ENCODE data around the gene GAGE12E.
"Not testable (repeated sequence)": the region's sequence is repeated elsewhere in the genome, so short reads cannot be mapped to it uniquely, and the experiment has no call there.

Gene GAGE12E, protein sequence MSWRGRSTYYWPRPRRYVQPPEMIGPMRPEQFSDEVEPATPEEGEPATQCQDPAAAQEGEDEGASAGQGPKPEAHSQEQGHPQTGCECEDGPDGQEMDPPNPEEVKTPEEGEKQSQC

DNA sequence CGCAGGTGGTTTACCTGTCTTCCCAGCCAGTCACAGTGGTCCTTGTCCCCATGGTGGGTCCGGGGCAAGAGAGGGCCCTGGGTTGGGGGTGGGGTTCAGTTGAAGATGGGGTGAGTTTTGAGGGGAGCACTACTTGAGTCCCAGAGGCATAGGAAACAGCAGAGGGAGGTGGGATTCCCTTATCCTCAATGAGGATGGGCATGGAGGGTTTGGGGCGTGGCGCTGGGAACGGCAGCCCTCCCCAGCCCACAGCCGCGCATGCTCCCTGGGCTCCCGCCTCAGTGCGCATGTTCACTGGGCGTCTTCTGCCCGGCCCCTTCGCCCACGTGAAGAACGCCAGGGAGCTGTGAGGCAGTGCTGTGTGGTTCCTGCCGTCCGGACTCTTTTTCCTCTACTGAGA is at the start of gene GAGE12E:
TSS of gene GAGE12E (plus strand) at position 301 of the 400 bp plus-strand sequence. CDS start 1,155 bp downstream, outside the sequence.
- POLR2A ChIA-PET; H3K4me1 ChIP-seq (ENCODE audit: control insufficient read depth, insufficient read depth, low read length); H3K4me3 ChIP-seq (ENCODE audit: low read depth, low read length); H3K9me3 ChIP-seq (ENCODE audit: control insufficient read depth, insufficient read depth, low read depth, low read length); H3K27ac ChIP-seq (ENCODE audit: extremely low read depth, low read depth, low read length); H3K36me3 ChIP-seq (ENCODE audit: control insufficient read depth in 2 of 2, insufficient read depth in 1 of 2, low read length in 2 of 2); CTCF ChIA-PET: not testable (repeated sequence)

DNA sequence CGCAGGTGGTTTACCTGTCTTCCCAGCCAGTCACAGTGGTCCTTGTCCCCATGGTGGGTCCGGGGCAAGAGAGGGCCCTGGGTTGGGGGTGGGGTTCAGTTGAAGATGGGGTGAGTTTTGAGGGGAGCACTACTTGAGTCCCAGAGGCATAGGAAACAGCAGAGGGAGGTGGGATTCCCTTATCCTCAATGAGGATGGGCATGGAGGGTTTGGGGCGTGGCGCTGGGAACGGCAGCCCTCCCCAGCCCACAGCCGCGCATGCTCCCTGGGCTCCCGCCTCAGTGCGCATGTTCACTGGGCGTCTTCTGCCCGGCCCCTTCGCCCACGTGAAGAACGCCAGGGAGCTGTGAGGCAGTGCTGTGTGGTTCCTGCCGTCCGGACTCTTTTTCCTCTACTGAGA is 19.2 kb upstream of the GAGE12E start, which contains the start of gene GAGE12C:
TSS of gene GAGE12C (plus strand) at position 301 of the 400 bp plus-strand sequence. CDS start 1,155 bp downstream, outside the sequence.
- H3K9me3 ChIP-seq (ENCODE audit: control insufficient read depth, insufficient read depth, low read depth, low read length); CTCF ChIA-PET; POLR2A ChIA-PET; H3K36me3 ChIP-seq (ENCODE audit: control insufficient read depth in 2 of 2, insufficient read depth in 1 of 2, low read length in 2 of 2); H3K4me3 ChIP-seq (ENCODE audit: low read depth, low read length); H3K4me1 ChIP-seq (ENCODE audit: control insufficient read depth, insufficient read depth, low read length); H3K27ac ChIP-seq (ENCODE audit: extremely low read depth, low read depth, low read length): not testable (repeated sequence)

GRCh38 chrX:49541433-49541832 is 9.7 kb upstream of the GAGE12E start, which contains the start of gene GAGE12D:
Gene GAGE12D (plus strand): TSS chrX:49541733. CDS start chrX:49542888, 1,155 bp downstream.
- POLR2A ChIA-PET; CTCF ChIA-PET; H3K4me1 ChIP-seq (ENCODE audit: control insufficient read depth, insufficient read depth, low read length): not testable (repeated sequence)

GRCh38 chrX:49560542-49560941 is 9.5 kb downstream of the GAGE12E start, which contains the start of gene GAGE12F:
Gene GAGE12F (plus strand): TSS chrX:49560842. CDS start chrX:49561997, 1,155 bp downstream.
- H3K4me1 ChIP-seq (ENCODE audit: control insufficient read depth, insufficient read depth, low read length); H3K9me3 ChIP-seq (ENCODE audit: control insufficient read depth, insufficient read depth, low read depth, low read length); POLR2A ChIA-PET; H3K27ac ChIP-seq (ENCODE audit: extremely low read depth, low read depth, low read length); H3K36me3 ChIP-seq (ENCODE audit: control insufficient read depth in 2 of 2, insufficient read depth in 1 of 2, low read length in 2 of 2); H3K4me3 ChIP-seq (ENCODE audit: low read depth, low read length); CTCF ChIA-PET: not testable (repeated sequence)

More at GRCh38 chrX:49541433-49541832, 9.7 kb upstream of the GAGE12E start, which contains the start of gene GAGE12D:
- not testable (repeated sequence) for H3K4me3 ChIP-seq (ENCODE audit: low read depth, low read length); H3K9me3 ChIP-seq (ENCODE audit: control insufficient read depth, insufficient read depth, low read depth, low read length); H3K36me3 ChIP-seq (ENCODE audit: control insufficient read depth in 2 of 2, insufficient read depth in 1 of 2, low read length in 2 of 2); H3K27ac ChIP-seq (ENCODE audit: extremely low read depth, low read depth, low read length)

- H3K4me3 ChIP-seq (ENCODE audit: low read depth, low read length); H3K27ac ChIP-seq (ENCODE audit: extremely low read depth, low read depth, low read length); H3K4me1 ChIP-seq (ENCODE audit: control insufficient read depth, insufficient read depth, low read length); H3K9me3 ChIP-seq (ENCODE audit: control insufficient read depth, insufficient read depth, low read depth, low read length); CTCF ChIA-PET; H3K36me3 ChIP-seq (ENCODE audit: control insufficient read depth in 2 of 2, insufficient read depth in 1 of 2, low read length in 2 of 2); POLR2A ChIA-PET: not testable (repeated sequence)
These were observed 17.6 kb downstream of the GAGE12E start for GRCh38 chrX:49568728-49569127.

DNA sequence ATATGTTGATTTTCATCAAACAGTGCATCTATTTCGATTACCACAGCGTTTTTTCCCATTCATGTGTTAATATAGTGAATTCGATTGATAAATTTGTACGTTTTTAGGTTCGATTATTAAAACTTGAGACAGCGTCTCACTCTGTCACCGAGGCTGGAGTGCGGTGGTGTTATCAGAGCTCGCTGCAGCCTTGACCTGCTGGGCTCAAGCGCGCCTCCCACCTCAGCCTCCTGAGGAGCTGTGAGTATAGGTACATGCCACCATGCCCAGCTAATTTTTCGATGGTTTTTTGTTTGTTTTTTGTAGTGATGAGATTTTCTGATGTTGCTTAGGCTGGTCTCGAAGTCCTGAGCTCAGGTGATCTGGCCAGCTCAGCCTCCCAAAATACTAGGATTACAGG is 18.1 kb downstream of the GAGE12E start:
- CTCF ChIA-PET; H3K27ac ChIP-seq (ENCODE audit: extremely low read depth, low read depth, low read length); H3K4me1 ChIP-seq (ENCODE audit: control insufficient read depth, insufficient read depth, low read length); H3K9me3 ChIP-seq (ENCODE audit: control insufficient read depth, insufficient read depth, low read depth, low read length); H3K36me3 ChIP-seq (ENCODE audit: control insufficient read depth in 2 of 2, insufficient read depth in 1 of 2, low read length in 2 of 2); H3K4me3 ChIP-seq (ENCODE audit: low read depth, low read length); POLR2A ChIA-PET: not testable (repeated sequence)

DNA sequence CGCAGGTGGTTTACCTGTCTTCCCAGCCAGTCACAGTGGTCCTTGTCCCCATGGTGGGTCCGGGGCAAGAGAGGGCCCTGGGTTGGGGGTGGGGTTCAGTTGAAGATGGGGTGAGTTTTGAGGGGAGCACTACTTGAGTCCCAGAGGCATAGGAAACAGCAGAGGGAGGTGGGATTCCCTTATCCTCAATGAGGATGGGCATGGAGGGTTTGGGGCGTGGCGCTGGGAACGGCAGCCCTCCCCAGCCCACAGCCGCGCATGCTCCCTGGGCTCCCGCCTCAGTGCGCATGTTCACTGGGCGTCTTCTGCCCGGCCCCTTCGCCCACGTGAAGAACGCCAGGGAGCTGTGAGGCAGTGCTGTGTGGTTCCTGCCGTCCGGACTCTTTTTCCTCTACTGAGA is 19.0 kb downstream of the GAGE12E start, which contains the start of gene GAGE12G:
TSS of gene GAGE12G (plus strand) at position 301 of the 400 bp plus-strand sequence. CDS start 1,155 bp downstream, outside the sequence.
- H3K4me1 ChIP-seq (ENCODE audit: control insufficient read depth, insufficient read depth, low read length); POLR2A ChIA-PET; H3K36me3 ChIP-seq (ENCODE audit: control insufficient read depth in 2 of 2, insufficient read depth in 1 of 2, low read length in 2 of 2); H3K9me3 ChIP-seq (ENCODE audit: control insufficient read depth, insufficient read depth, low read depth, low read length); H3K27ac ChIP-seq (ENCODE audit: extremely low read depth, low read depth, low read length); H3K4me3 ChIP-seq (ENCODE audit: low read depth, low read length); CTCF ChIA-PET: not testable (repeated sequence)

DNA sequence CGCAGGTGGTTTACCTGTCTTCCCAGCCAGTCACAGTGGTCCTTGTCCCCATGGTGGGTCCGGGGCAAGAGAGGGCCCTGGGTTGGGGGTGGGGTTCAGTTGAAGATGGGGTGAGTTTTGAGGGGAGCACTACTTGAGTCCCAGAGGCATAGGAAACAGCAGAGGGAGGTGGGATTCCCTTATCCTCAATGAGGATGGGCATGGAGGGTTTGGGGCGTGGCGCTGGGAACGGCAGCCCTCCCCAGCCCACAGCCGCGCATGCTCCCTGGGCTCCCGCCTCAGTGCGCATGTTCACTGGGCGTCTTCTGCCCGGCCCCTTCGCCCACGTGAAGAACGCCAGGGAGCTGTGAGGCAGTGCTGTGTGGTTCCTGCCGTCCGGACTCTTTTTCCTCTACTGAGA is 28.6 kb downstream of the GAGE12E start, which contains the start of gene GAGE12H:
TSS of gene GAGE12H (plus strand) at position 301 of the 400 bp plus-strand sequence. CDS start 1,155 bp downstream, outside the sequence.
- H3K4me1 ChIP-seq (ENCODE audit: control insufficient read depth, insufficient read depth, low read length); H3K27ac ChIP-seq (ENCODE audit: extremely low read depth, low read depth, low read length); H3K9me3 ChIP-seq (ENCODE audit: control insufficient read depth, insufficient read depth, low read depth, low read length); CTCF ChIA-PET; POLR2A ChIA-PET; H3K4me3 ChIP-seq (ENCODE audit: low read depth, low read length); H3K36me3 ChIP-seq (ENCODE audit: control insufficient read depth in 2 of 2, insufficient read depth in 1 of 2, low read length in 2 of 2): not testable (repeated sequence)

GRCh38 chrX:49589196-49589595 is 38.1 kb downstream of the GAGE12E start, which contains the start of gene GAGE2A:
Gene GAGE2A (plus strand): TSS chrX:49589496. CDS start chrX:49590651, 1,155 bp downstream.
- H3K4me3 ChIP-seq (ENCODE audit: low read depth, low read length); H3K27ac ChIP-seq (ENCODE audit: extremely low read depth, low read depth, low read length); CTCF ChIA-PET; H3K36me3 ChIP-seq (ENCODE audit: control insufficient read depth in 2 of 2, insufficient read depth in 1 of 2, low read length in 2 of 2); POLR2A ChIA-PET; H3K9me3 ChIP-seq (ENCODE audit: control insufficient read depth, insufficient read depth, low read depth, low read length); H3K4me1 ChIP-seq (ENCODE audit: control insufficient read depth, insufficient read depth, low read length): not testable (repeated sequence)

GRCh38 chrX:49589769-49590478 is 38.8 kb downstream of the GAGE12E start:
- H3K27ac ChIP-seq (ENCODE audit: extremely low read depth, low read depth, low read length); POLR2A ChIA-PET; H3K4me3 ChIP-seq (ENCODE audit: low read depth, low read length); H3K9me3 ChIP-seq (ENCODE audit: control insufficient read depth, insufficient read depth, low read depth, low read length); H3K36me3 ChIP-seq (ENCODE audit: control insufficient read depth in 2 of 2, insufficient read depth in 1 of 2, low read length in 2 of 2); H3K4me1 ChIP-seq (ENCODE audit: control insufficient read depth, insufficient read depth, low read length); CTCF ChIA-PET: not testable (repeated sequence)

- H3K36me3 ChIP-seq (ENCODE audit: control insufficient read depth in 2 of 2, insufficient read depth in 1 of 2, low read length in 2 of 2); H3K9me3 ChIP-seq (ENCODE audit: control insufficient read depth, insufficient read depth, low read depth, low read length); H3K4me1 ChIP-seq (ENCODE audit: control insufficient read depth, insufficient read depth, low read length); POLR2A ChIA-PET; H3K27ac ChIP-seq (ENCODE audit: extremely low read depth, low read depth, low read length); H3K4me3 ChIP-seq (ENCODE audit: low read depth, low read length); CTCF ChIA-PET: not testable (repeated sequence)
These were observed 39.4 kb downstream of the GAGE12E start for GRCh38 chrX:49590488-49590887.
